ENCODE data around the gene CAND1.

GRCh38 chr12:67270622-67271021, 1.5 kb downstream of the CAND1 start:
- TF ChIP-seq POLR2A (IDR thresholded peaks at IDR 0.05): no peak
- no peak for TF ChIP-seq CTCF (IDR thresholded peaks at IDR 0.05 in 8 of 11, conservative IDR thresholded peaks at IDR 0.05 in 3 of 11)

All from spleen (tissue), 7 donors.